HG03442 (cell line): Measurements from ENCODE around the gene TIGD1.

Source experiments
- ATAC-seq: cut with Tn5 transposase; IDR thresholded peaks from one replicate; pipeline ENCODE4 v1.9.1; 2021; ENCODE audit warnings: mild to moderate bottlenecking, moderate library complexity; ENCODE audit not compliant: unreplicated experiment

Gene TIGD1

GRCh38 chr2:232502911-232503808 is 47.2 kb downstream of the TIGD1 start:
- no peak for ATAC-seq

GRCh38 chr2:232502511-232502910 is 47.8 kb downstream of the TIGD1 start:
- ATAC-seq, result no peak

- ATAC-seq, result no peak
Observed at GRCh38 chr2:232501794-232502390, 48.5 kb downstream of the TIGD1 start.

DNA sequence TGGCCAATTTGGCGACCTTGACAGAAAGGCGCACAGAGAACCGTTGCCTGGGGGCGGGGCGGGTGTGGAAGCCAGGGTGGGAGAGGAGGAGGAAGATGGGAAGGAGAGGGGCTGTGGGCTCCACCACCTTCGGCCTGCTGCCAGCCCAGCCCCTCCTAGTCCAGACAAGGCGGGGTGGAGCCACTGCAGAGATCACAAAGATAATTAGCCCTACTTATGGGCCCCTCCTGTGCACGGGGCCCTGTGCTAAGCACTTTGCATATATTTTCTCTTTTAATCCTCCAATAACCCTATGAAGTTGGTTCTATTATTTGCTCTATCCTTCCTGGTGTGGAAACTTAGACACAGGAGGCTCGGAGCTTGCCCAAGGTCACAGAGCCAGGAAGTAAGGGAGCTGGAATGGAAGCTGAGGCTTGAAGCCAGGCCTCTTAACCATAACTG is 49.0 kb downstream of the TIGD1 start:
- ATAC-seq, result no peak

- no peak for ATAC-seq
Observed at GRCh38 chr2:232498452-232498851, 51.9 kb downstream of the TIGD1 start.
